Astrocyte (in vitro differentiated cells and primary cell): ENCODE measurements around the gene TRIM15. TPM values are rescaled to one million over a fixed set of nuclear protein-coding genes. Genes with fewer than 3 reads are reported as not detected.

Source experiments
- DNase-seq: peaks from one replicate; pipeline ENCODE4 v3.0.0-alpha.2; 2010; ENCODE audit warnings: low read depth
- FAIRE-seq: peaks from 2 replicates; lab custom pipeline; 2011; peaks lifted over from hg19 to GRCh38; lab: Jason Lieb, UNC
- H2AFZ ChIP-seq: 2 replicates; pipeline ENCODE4 v1.6.0; 2012; ENCODE audit warnings: low read depth, low read length, inconsistent platforms
- H3K27ac ChIP-seq: 2 replicates; pipeline ENCODE4 v1.5.1; 2011; ENCODE audit warnings: low read depth, low read length, inconsistent platforms
- H3K27me3 ChIP-seq: 2 replicates; pipeline ENCODE4 v1.6.0; 2011; ENCODE audit warnings: low read length, inconsistent platforms; ENCODE audit not compliant: insufficient read depth
- H3K36me3 ChIP-seq: 2 replicates; pipeline ENCODE4 v1.5.1; 2011; ENCODE audit warnings: low read length, inconsistent platforms; ENCODE audit not compliant: insufficient read depth
- H3K4me1 ChIP-seq: 2 replicates; pipeline ENCODE4 v1.5.1; 2011; ENCODE audit warnings: low read length, inconsistent platforms; ENCODE audit not compliant: insufficient read depth
- H3K4me2 ChIP-seq: 2 replicates; pipeline ENCODE4 v1.6.0; 2012; ENCODE audit warnings: low read length, inconsistent platforms
- H3K4me3 ChIP-seq: 2 replicates; pipeline ENCODE4 v1.5.1; 2011; ENCODE audit warnings: low read depth, mild to moderate bottlenecking, low read length, inconsistent platforms; ENCODE audit not compliant: insufficient read depth
- H3K79me2 ChIP-seq: 2 replicates; pipeline ENCODE4 v1.6.0; 2012; ENCODE audit warnings: mild to moderate bottlenecking, low read length, inconsistent platforms; ENCODE audit not compliant: insufficient read depth
- H3K9ac ChIP-seq: 2 replicates; pipeline ENCODE4 v1.6.0; 2012; ENCODE audit warnings: mild to moderate bottlenecking, low read length, inconsistent platforms
- H3K9me3 ChIP-seq: 2 replicates; pipeline ENCODE4 v1.5.1; 2012; ENCODE audit warnings: low read depth, mild to moderate bottlenecking, low read length, inconsistent platforms; ENCODE audit not compliant: insufficient read depth
- H4K20me1 ChIP-seq: 2 replicates; pipeline ENCODE4 v1.6.0; 2012; ENCODE audit warnings: low read length, inconsistent platforms; ENCODE audit not compliant: insufficient read depth
- H3K27ac Mint-ChIP-seq: one replicate; pipeline ENCODE4 v1.8.0; 2021; ENCODE audit warnings: mild to moderate bottlenecking, mixed read lengths; ENCODE audit not compliant: unreplicated experiment
- H3K27me3 Mint-ChIP-seq: one replicate; pipeline ENCODE4 v1.8.0; 2021; ENCODE audit warnings: low read depth, mixed read lengths; ENCODE audit not compliant: unreplicated experiment
- H3K36me3 Mint-ChIP-seq: one replicate; pipeline ENCODE4 v1.8.0; 2021; ENCODE audit warnings: low read depth, mixed read lengths; ENCODE audit not compliant: unreplicated experiment
- H3K4me1 Mint-ChIP-seq: one replicate; pipeline ENCODE4 v1.8.0; 2021; ENCODE audit warnings: low read depth, mixed read lengths; ENCODE audit not compliant: unreplicated experiment
- H3K4me3 Mint-ChIP-seq: one replicate; pipeline ENCODE4 v1.8.0; 2021; ENCODE audit warnings: mild to moderate bottlenecking, moderate library complexity, mixed read lengths; ENCODE audit not compliant: unreplicated experiment
- H3K9me3 Mint-ChIP-seq: one replicate; pipeline ENCODE4 v1.8.0; 2021; ENCODE audit warnings: mild to moderate bottlenecking, mixed read lengths; ENCODE audit not compliant: unreplicated experiment
- CTCF ChIP-seq: IDR thresholded peaks from 2 replicates; pipeline ENCODE4 v1.5.1; 2011; ENCODE audit warnings: low read depth, mild to moderate bottlenecking, inconsistent platforms, low read length, moderate library complexity; ENCODE audit not compliant: insufficient read depth
- EZH2 ChIP-seq: IDR thresholded peaks from 2 replicates; pipeline ENCODE4 v1.6.1; 2012; ENCODE audit warnings: mild to moderate bottlenecking, low read length, inconsistent platforms; ENCODE audit not compliant: insufficient read depth
- total RNA-seq: library from RNA; stranded (reverse); gene quantifications from 2 replicates; pipeline ENCODE4 v1.2.1, GENCODE V29; 2021

TRIM15 gene
- total RNA-seq, 1 donor from 2014 or later = not detected

GRCh38 chr6:30206799-30207618 is 43.7 kb downstream of the TRIM15 start:
- H3K9ac ChIP-seq = no peak overlapping the region
- no peaks in the 10 kb centered on the region for H3K36me3 ChIP-seq
- peak; percentile 23 for DNase-seq
- FAIRE-seq = no peak
- Mint-ChIP-seq H3K36me3 (peaks cover 7% of the 10 kb centered on the region), H3K27me3 (no peaks in the 10 kb centered on the region), H3K27ac (no peak overlapping the region), H3K9me3 (no peaks in the 10 kb centered on the region), H3K4me1 (peaks cover 37% of the 10 kb centered on the region), H3K4me3 (no peak overlapping the region)
- H3K9me3 ChIP-seq = no peaks in the 10 kb centered on the region
- H3K27ac ChIP-seq = no peak overlapping the region
- peaks cover 90% of the 10 kb centered on the region for H3K79me2 ChIP-seq
- no peaks in the 10 kb centered on the region for H3K27me3 ChIP-seq
- no peak overlapping the region for H3K4me3 ChIP-seq
- TF ChIP-seq EZH2 (no peak), CTCF (no peak)
- H4K20me1 ChIP-seq = peaks cover 91% of the 10 kb centered on the region
- no peak overlapping the region for H2AFZ ChIP-seq
- peak overlapping the region; percentile 16 for H3K4me2 ChIP-seq
- H3K4me1 ChIP-seq = peaks cover 26% of the 10 kb centered on the region

DNA sequence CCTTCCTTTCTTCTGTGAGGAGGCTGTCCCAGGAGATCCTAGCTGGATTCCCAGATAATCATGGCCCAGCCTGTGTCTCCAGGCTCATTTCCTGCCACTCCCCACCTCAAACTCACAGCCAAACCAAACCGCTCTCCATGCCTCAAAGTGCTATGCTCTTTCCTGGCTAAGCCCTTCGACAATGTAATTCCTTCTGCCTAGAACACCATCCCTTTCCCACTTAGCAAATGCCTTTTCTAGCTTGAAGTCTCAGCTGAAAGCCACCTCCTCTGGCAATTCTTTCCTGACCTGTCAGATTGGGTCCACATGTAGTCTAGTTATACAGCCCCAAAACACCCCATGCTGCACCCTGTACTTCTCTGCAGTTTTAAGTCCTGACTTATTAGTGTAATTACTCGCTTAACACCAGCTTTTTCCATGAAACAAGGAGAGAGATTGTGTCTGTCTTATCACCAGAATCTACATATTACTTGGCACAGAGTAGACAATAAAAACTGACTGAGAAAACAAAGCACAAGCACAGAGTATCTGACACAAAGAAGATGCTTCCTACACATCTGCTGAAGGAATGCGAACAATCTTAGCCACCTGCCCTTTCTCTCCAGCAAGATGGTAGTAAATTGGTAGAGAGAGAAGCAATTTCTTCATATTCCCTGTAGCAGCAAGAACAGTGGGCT is 44.4 kb downstream of the TRIM15 start:
- peak overlapping the region; percentile 56 for H3K27ac Mint-ChIP-seq
- H3K36me3 Mint-ChIP-seq = peaks cover 7% of the 10 kb centered on the region
- peaks cover 36% of the 10 kb centered on the region for H3K4me1 Mint-ChIP-seq
- Histone ChIP-seq H3K9ac (no peak overlapping the region), H4K20me1 (peaks cover 87% of the 10 kb centered on the region), H3K27ac (no peak overlapping the region), H3K4me1 (peaks cover 29% of the 10 kb centered on the region), H3K79me2 (peaks cover 91% of the 10 kb centered on the region), H3K27me3 (no peaks in the 10 kb centered on the region), H3K4me3 (no peak overlapping the region), H3K9me3 (no peaks in the 10 kb centered on the region), H3K36me3 (no peaks in the 10 kb centered on the region), H3K4me2 (peak overlapping the region; percentile 16), H2AFZ (no peak overlapping the region)
- H3K9me3 Mint-ChIP-seq = no peaks in the 10 kb centered on the region
- H3K4me3 Mint-ChIP-seq = peak overlapping the region; percentile 11
- FAIRE-seq (no peak), DNase-seq (peak; percentile 36)
- H3K27me3 Mint-ChIP-seq = no peaks in the 10 kb centered on the region
- TF ChIP-seq CTCF (no peak), EZH2 (no peak)
